HEK293T (cell line): ENCODE data around the gene CSTB.

Source experiments
- HDGF ChIP-seq: fragments of 450-650 bp; IDR thresholded peaks from 2 replicates; pipeline ENCODE4 v1.6.1; 2017; ENCODE audit warnings: antibody characterized with exemption, borderline replicate concordance
- SP1 ChIP-seq: fragments of 450-650 bp; IDR thresholded peaks from 2 replicates; pipeline ENCODE4 v1.6.1; 2017
- TARDBP ChIP-seq: fragments of 450-650 bp; IDR thresholded peaks from 2 replicates; pipeline ENCODE4 v1.6.1; 2016

DNA sequence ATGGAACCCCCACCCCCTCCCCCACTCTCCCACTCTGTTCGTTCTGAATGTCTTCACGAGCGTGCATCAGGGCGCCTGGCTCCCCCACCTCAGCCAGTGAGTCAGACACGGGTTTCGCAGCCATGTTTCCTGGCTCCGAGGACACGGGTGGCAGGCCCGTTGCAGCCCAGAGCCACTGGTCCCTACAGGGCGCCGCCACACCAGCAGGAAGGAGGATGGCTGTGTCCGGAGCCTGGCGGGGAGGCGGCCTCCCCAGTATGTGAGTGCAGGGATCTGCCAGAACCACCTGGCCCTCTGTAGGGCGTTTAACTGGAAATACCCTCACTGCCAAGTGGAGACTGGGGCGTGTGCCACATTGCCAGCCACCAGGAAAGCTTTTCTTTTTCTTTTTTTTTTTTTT lies 18.5 kb downstream of the CSTB start:
- no peak for TF ChIP-seq SP1
- TF ChIP-seq HDGF, result no peak
- TF ChIP-seq TARDBP, result no peak
